HG02943 (cell line): ENCODE data around the gene STRIP2.
"Not testable (repeated sequence)": the region's sequence is repeated elsewhere in the genome, so short reads cannot be mapped to it uniquely, and the experiment has no call there.

Experiments
- ATAC-seq: cut with Tn5 transposase; IDR thresholded peaks from one replicate; pipeline ENCODE4 v1.9.1; 2021; ENCODE audit warnings: mild to moderate bottlenecking, low read depth, moderate library complexity; ENCODE audit not compliant: unreplicated experiment

STRIP2 gene

DNA sequence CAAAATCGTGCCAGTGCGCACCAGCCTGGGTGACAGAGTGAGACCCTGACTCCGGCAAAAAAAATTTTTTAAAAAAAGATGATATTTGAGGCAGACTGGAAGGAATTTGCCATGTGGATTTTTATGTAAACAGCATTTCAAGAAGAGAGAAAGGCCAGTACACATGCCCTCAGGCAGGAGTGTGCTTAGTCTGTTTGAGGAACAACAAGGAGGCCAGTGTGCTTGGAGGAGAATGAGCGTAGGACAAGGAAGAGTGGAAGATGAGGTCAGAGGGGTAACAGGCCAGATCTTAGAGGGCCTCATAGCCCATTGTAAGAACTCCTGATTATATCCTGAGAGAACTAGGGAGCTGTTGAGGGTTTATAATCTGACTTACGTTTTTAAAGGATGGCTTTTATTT is 17.2 kb upstream of the STRIP2 start:
- no peak for ATAC-seq

DNA sequence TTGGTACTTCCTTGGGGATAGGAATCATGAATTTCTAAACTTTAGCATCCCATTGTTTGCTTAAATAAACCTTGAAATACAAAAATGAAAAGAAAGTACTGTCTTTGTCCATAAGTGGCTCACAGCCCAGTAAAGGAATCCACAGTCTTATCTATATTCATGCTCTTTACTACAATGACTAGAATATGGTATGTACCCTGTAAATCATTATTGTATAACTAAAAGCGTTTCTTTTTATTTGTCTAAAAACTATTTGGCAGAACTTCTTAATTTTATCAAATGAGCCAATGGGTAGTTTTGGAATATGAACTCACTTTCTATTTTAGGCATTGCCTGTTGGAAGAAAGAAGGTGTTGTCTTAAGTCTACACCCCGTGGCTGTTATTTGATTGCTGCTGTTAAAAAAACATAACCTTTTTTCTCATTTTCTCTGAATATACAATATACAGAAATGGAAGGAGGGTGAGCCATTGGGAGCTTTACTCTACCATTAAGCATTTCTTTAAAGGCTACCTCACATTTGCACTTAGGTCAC is 12.4 kb upstream of the STRIP2 start:
- no peak for ATAC-seq

DNA sequence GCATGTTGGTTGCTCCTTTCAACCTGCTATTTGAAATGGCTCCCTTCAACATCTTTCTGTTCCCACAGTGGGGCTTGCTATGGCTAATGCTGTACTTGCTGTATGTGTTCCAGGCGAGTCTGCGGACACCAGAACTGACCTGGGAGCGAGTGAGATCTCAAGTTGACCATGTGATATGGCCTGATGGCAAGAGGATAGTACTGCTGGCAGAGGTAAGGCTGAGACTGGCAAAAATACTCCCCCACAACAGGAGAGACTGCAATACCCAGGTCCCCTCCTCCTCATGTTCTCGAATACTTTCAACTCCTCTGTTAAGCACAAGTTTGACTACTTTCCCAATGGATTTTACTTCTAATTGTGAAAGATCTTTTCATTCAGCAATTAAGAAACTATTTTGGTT is 11.5 kb upstream of the STRIP2 start:
- ATAC-seq = no peak

DNA sequence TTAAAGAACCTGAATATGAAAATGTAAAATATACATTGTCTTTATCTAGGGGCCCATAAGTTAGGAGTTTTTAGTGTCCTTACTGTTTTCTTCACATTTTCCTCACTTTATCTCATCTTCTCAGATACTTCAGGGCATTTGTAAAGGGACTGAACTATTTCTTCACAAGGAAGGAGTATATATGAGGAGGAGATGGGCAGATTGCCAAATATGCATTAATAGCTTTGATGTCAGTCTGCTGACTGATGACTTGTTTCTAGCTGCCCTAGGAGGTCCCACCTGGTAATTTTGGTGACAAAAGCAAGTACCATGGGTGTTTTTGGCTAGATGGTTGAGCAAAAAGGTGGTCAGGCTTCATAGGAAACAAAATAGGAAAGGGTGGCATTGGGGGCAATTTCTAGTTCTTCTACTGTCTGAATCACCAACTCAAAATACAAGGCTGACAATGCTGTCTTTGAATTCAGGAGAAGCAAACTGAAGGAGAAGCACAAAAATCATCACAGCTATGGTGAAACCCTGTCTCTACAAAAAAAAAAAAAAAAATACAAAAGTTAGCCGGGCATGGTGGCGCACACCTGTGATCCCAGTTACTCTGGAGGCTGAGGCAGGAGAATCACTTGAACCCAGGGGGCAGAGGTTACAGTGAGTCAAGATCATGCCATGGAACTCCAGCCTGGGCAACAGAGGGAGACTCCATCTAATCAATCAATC is 10.4 kb upstream of the STRIP2 start:
- no peak for ATAC-seq

DNA sequence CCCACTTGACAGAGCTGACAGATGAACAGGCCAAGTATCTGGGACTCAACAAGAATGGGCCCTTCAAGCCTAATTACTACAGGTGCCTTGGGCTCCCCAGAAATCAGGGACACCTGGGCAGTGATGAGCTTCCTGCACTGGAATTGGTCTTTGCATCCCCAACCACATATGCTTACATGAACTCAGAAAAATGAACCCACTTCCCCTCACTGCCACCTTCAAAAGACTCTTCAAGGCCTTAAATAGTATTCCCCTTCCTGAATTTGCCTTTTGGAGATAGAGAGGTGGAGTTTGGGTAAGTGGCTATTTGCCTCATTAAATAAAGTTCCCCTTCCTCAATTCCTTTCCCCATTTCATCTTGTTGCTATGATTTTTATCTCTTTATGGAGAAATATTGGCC is 7.8 kb upstream of the STRIP2 start:
- no peak for ATAC-seq

DNA sequence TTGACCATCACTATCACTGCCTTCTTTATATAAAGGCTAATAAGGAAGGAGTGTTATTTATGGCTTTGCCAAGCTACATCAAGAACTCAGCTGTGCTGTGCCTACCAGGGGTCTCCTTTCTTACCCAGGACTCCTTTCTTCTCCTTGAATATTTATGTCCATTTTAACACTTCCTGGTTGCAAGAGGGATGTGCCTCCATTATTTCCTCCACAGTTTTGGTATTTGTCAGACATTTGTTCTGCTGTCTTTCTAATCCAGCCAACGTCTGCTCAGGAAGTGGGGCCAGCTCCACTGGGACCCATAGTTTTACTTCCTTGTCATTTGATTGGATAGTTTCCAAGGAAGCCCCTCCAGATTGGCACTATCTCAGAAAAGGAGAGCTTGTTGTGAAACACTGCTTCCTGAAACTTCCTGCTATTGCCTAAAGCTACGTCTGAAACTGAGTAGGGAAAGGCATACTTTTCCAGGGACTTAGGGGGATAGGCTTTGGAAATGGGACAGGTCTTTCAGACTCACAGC is 6.6 kb upstream of the STRIP2 start:
- ATAC-seq = no peak

DNA sequence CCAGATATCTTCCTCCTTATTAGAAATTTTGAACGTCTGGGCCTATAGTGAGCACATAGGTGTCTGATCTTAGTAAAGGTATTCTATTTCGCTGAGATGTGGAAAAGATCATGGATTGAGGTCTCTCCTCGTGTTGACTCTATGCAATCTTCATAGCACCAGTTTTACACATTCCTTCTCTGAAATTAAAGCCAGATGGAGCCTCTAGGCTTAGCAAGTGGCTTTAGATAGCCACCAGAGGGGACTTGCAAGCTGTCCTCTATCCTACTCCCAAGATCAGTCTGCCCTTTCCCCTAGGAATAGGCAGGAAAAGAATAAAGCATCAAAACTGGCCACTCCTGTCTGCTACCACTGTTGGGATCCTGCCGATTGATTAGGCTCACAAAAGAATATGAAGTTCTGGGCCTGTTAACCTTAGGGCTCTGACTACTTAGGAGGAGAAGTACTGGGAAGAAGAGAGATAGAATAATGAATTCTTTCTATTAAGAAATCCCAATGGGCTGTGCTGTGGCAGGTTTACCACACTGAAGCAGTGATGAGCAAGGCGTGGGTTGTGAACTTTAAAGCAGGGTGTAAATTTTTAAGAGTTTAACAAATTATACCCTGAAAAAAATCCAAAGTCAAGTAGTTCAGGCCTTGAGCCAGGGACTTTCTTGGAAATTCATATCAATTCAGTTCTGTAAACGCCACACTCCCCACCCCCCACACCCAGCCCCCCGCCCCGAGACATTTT is 2.2 kb upstream of the STRIP2 start:
- no peak for ATAC-seq

DNA sequence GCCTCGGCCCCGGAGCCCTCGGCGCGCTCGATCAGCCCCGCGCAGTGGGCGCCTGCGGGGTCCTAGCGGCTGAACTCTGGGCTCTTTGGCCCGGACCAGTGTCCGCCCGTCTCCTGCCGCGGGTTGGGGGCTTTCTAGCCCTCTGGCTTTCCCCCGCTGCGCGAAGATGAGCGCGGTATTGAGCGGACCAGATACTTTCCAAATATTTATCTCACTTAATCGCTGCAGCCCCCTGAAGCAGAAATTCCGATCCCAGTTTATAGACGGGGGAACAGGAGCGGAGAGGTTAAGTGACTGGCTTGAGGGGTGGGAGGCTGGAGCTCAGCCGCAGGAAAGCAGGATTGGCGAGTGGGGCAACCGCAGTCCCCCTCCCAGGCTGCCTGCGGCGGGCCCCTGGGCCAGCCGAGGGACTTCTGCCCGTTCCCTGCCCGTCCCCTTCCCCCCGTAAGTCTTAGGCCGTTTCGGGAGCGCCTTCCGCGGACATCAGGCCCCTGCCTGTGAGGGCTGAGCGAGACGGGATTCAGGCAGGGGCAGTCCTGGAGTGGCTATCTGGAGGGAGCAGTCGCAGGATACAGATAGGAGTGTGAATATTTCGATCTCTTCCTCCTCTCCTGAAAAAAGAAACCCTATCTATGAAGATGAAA is 565 bp downstream of the STRIP2 start:
- peak; percentile 2 for ATAC-seq

DNA sequence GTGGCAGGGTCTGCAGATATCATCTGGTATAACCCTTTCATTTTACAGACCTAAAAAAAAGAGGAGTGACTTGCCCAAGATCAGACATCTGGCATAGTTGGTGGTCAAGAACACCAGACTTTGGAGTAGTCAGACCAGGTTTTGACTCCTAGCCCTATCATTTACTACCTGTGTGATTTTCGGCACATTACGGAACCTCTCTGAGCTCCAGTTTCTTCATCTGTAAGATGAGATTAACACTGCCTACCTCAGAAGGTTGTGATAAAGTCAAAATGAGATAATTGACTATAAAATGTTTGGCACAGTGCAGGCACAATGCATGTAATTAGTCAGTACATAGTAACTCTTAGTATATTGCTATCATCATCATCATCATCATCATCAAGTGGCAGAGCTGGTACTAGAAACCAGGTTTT is 1.2 kb downstream of the STRIP2 start:
- ATAC-seq = no peak

DNA sequence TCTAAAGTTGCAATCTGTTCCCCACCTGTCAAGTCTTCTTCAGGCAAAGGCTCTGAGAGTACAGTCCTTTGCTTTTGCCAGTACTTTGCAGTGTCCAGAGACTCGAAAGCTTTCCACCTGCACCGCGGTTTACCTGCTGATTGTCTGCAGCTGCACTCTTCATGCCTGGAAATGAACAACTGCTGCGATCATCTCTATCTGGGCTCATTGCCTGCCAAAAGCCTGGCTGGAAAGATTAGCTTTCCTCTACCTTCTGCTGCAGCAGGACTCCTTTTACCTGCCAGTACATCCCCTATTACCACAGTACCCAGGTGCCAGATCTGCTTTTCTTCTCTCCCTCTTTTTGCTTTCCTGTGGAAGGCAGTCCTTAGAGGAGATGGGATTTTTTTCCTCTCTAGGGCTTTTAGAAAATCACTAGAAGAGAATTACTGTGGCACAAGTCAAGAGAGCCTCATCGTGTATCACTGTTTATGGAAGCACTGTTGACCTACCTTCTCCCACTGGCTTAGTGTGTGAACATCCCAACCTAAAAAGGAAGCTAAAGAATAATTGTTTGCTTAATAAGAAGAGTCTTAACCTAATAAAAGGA is 2.2 kb downstream of the STRIP2 start:
- ATAC-seq = no peak

DNA sequence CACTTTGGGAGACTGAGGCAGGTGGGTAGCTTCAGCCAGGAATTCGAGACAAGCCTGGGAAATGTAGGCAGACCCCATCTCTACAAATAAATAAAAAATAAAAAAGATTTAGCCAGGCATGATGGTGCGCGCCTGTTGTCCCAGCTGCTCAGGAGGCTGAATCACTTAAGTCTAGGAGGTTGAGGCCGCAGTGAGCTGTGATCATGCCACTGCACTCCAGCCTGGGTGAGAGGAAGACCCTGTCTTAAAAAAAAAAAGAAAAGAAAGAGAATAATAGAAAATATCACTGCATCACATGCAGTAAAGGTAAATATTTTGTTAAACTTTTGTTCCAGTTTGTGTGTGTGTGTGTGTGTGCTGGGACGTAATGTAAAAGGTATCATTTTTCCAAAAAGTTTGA is 3.0 kb downstream of the STRIP2 start:
- ATAC-seq = no peak

DNA sequence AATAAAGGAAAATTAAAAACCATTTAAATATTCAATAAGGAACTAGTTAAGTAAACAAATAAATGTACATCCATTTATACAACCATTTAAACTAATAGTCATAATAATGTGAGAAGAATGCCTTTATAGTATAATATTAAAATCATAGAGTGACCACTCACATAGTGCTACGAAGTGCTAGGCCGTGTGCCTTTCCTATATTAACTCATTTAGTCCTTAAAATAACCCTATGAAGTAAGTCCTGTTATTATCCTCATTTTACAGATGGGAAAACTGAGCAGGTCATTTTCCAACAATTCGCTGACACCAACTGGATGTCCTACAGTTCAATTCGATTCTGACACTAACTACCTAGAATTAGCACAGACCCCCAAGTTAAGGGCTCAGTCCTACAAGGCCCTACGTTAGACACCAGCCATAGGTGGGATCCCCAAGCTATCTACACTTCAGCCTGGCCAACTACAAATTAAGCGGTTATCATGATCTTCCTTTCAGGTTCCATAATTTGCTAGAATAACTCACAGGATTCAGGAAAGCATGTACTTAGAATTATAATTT is 4.1 kb downstream of the STRIP2 start:
- ATAC-seq = no peak

DNA sequence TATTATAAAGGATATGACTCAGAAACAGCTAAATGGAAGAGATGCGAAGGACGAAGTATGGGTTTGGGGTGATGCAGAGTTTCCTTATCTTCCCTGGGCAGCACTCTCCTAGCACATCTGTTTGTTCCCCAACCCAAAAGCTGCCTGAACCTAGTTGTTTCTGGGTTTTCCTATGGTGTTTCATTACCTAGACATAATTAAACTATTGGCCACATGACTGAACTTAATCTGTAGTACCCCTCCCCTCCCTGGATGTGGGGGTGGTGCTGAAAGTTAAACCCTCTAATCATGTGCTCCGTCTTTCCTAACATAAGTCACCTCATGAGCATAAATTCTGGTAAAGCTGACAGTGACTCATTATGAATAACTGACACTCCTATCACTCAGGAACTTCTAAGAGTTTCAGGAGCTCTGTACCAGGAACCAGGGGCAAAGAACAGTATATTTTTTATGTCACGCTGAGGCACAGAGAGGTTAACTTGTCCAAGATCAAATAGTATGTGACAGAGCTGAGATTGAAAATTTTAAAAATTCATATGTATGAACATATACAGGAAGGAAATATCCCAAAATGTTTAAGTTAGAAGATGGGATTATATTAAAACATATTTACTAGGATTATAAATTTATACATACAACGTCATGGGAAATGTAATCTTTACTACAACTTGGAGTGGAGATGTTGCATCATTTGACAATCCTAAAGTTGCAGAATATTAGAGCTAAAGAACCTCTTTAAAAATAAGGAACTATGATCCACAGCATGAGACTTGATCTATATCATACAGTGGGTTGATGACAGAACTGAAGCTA is 4.8 kb downstream of the STRIP2 start:
- no peak for ATAC-seq

DNA sequence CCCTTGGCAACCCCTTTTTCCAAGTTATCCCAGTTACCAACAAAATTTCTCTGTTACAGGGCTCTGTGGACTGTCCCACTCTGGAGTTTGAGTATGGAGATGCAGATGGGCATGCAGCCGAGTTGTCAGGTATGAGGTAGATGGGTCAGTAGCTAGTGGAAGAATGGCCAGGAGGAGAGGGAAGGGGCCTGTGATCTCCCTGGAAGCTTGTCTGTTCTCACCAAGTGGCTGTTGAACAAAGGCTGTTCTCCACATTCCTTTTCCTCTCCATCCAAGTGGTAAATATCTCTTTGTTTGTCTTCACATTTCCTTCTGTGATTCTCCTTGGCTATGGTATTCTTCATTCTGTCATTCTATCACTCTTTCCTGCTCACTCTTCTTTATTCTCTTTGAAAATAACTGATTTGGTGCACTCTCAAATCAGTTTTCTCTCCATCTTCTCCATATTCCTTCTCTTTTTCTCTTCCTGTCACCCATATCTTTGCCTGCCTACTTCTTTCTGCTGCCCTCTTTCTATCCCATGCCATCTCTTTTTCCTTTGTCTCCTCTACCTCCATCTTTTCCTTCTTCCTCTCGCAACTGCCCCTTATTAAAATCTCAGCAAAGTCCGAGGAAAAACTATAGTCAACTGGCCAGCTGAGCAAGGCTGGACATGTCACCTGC is 5.9 kb downstream of the STRIP2 start:
- ATAC-seq = no peak

DNA sequence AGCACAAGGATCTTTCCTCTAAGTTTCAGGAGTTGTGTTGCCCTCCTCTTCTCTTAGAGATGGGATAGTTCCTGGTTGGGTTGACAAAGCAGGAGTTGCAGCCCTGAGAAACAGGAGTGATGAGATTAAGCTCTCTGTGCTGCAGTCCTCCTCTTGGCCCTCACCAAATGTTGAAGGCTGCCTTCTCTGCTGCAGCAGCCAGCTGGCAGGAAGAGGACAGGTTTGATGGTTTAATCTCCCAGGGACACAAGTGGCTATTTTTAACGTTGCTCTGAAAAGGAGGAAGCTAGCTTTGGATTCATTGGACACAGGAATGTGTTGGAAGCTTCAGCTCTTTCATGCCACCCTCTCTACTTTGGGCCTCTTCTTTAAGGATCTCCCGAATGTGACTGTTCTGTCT is 9.4 kb downstream of the STRIP2 start:
- ATAC-seq = no peak

DNA sequence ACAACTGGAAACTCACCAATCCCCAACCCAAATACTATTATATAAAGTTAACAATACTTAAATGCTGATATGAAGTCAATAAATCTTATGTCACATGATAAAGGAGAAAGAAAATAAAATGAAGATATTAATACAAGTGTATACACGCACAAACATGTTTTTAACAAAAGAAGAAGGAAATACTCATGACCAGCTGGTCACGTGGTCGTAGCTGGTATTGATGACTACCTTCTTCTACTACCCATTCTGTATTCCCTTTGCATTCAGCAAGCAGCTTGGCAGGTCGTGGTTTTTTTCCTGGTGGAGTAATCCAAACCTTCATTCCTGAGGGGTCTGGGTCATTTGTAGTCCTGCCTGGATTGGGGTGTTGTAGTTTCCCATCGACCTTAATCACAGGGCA is 10.5 kb downstream of the STRIP2 start:
- ATAC-seq = not testable (repeated sequence)

DNA sequence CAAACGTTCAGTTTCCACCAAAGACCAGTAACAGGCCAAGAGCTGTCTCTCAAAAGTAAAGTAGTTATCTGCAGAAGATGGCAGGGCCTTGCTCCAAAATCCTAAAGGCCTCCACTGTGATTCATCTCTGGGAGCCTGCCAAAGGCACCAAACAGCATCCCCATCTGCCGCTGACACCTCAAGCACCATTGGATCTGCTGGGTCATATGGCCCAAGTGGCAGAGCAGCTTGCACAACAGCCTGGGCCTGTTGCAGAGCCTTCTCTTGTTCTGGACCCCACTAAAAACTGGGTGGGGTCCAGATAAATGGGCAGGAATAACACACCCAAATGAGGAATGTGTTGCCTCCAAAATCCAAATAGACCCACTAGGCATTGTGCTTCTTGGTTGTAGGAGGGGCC is 12.7 kb downstream of the STRIP2 start:
- ATAC-seq = not testable (repeated sequence)

DNA sequence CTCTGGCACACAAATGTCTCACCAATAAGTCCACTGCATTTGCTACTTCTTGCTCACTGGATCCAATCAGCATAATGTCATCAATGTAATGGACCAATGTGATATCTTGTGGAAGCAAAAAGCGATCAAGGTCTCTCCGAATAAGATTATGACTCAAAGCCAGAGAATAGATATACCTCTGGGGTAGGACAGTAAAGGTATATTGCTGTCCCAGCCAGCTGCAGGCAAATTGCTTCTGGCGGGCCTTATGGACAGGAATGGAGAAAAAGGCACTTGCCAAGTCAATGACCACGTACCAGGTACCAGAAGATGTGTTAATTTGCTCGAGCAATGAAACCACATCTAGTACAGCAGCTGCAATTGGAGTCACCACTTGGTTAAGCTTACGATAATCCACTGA is 13.2 kb downstream of the STRIP2 start:
- ATAC-seq = not testable (repeated sequence)

DNA sequence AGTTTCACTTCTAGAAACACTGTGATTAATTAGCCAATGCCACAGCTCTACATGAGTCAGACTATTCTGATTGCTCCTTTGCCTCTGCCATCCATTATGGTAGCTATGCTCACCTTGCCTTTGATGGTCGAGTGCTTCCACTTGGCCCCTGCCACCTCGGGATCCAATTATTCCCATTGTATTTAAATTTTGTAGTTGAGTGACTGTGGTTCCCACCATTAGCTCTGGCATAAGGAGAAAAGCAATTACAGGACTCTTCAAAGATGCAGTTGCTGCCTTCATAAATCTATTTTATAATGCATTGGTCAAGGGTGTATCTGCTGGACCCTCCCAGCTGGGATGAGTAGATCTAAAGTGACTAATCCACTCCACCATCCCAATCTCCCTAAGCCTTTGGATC is 14.4 kb downstream of the STRIP2 start:
- not testable (repeated sequence) for ATAC-seq
